ENCODE measurements around the gene PLEKHM1. TPM values are rescaled to one million over a fixed set of nuclear protein-coding genes. Genes with fewer than 3 reads are reported as not detected.
A peak's percentile ranks its signal among the peaks of the same experiment; 100 is the strongest.

PLEKHM1 gene
- polyA plus RNA-seq, 6 donors from 2014 or later = 6.3 to 19.6 (median 16.2) TPM

- H3K4me3 Mint-ChIP-seq = peak overlapping the region in 3 of 8 donors; percentile 45 to 56 (median 50)
- peaks cover 6 to 11% of the 10 kb centered on the region in 2 donors for H3K36me3 Mint-ChIP-seq
- H3K4me1 Mint-ChIP-seq = peaks cover 42 to 54% (median 53%) of the 10 kb centered on the region in 3 donors
- peak overlapping the region in 4 of 6 donors; percentile 76 to 98 (median 88) for H3K27ac Mint-ChIP-seq
- no peak for ATAC-seq (ENCODE audit: low read depth in 2 of 2)
- H3K27me3 Mint-ChIP-seq = no peaks in the 10 kb centered on the region
- no peak for DNase-seq
- H3K9me3 Mint-ChIP-seq = no peaks in the 10 kb centered on the region
Measured at GRCh38 chr17:45405250-45406086, 85.1 kb downstream of the PLEKHM1 start.

- ATAC-seq (ENCODE audit: low read depth in 2 of 2) (no peak), DNase-seq (no peak)
- no peaks in the 10 kb centered on the region for H3K9me3 Mint-ChIP-seq
- H3K4me3 Mint-ChIP-seq = peak overlapping the region in 1 of 8 donors; percentile 15
- H3K36me3 Mint-ChIP-seq = peaks cover 6 to 11% of the 10 kb centered on the region in 2 donors
- peak overlapping the region in 3 of 6 donors; percentile 41 to 73 (median 47) for H3K27ac Mint-ChIP-seq
- peaks cover 37 to 48% (median 47%) of the 10 kb centered on the region in 3 donors for H3K4me1 Mint-ChIP-seq
- no peaks in the 10 kb centered on the region for H3K27me3 Mint-ChIP-seq
Measured at GRCh38 chr17:45404870-45405249, 85.7 kb downstream of the PLEKHM1 start.

- Mint-ChIP-seq H3K27ac (peak overlapping the region in 4 of 6 donors; percentile 32 to 73 (median 47)), H3K4me1 (peaks cover 30 to 40% (median 39%) of the 10 kb centered on the region in 3 donors), H3K27me3 (no peaks in the 10 kb centered on the region), H3K4me3 (peak overlapping the region in 1 of 8 donors; percentile 45), H3K9me3 (no peaks in the 10 kb centered on the region), H3K36me3 (peaks cover 6 to 11% of the 10 kb centered on the region in 2 donors)
- ATAC-seq (ENCODE audit: low read depth in 2 of 2) = no peak
- DNase-seq = no peak
Measured at GRCh38 chr17:45403906-45404490, 86.5 kb downstream of the PLEKHM1 start.

- ATAC-seq (ENCODE audit: low read depth in 2 of 2) = no peak
- H3K4me3 Mint-ChIP-seq = no peak overlapping the region
- peaks cover 19 to 30% (median 28%) of the 10 kb centered on the region in 3 donors for H3K4me1 Mint-ChIP-seq
- H3K27me3 Mint-ChIP-seq = no peaks in the 10 kb centered on the region
- H3K9me3 Mint-ChIP-seq = no peaks in the 10 kb centered on the region
- H3K27ac Mint-ChIP-seq = peak overlapping the region in 2 of 6 donors; percentile 14 to 24
- DNase-seq = no peak
- H3K36me3 Mint-ChIP-seq = peaks cover 6 to 11% of the 10 kb centered on the region in 2 donors
Measured at GRCh38 chr17:45402916-45403315, 87.6 kb downstream of the PLEKHM1 start.

- Mint-ChIP-seq H3K4me3 (no peak overlapping the region), H3K4me1 (peaks cover 5 to 9% (median 7%) of the 10 kb centered on the region in 3 donors), H3K27me3 (no peaks in the 10 kb centered on the region), H3K36me3 (peaks cover 11 to 12% of the 10 kb centered on the region in 2 donors), H3K9me3 (no peaks in the 10 kb centered on the region), H3K27ac (peak overlapping the region in 2 of 6 donors; percentile 37 to 72)
- no peak for DNase-seq
- no peak for ATAC-seq (ENCODE audit: low read depth in 2 of 2)
Measured at GRCh38 chr17:45398800-45399199, 91.7 kb downstream of the PLEKHM1 start.

- H3K4me3 Mint-ChIP-seq = no peak overlapping the region
- H3K27me3 Mint-ChIP-seq = no peaks in the 10 kb centered on the region
- no peak for DNase-seq
- H3K36me3 Mint-ChIP-seq = peaks cover 11 to 12% of the 10 kb centered on the region in 2 donors
- no peak overlapping the region for H3K27ac Mint-ChIP-seq
- no peak for ATAC-seq (ENCODE audit: low read depth in 2 of 2)
- peaks cover 5 to 15% (median 12%) of the 10 kb centered on the region in 3 donors for H3K4me1 Mint-ChIP-seq
- H3K9me3 Mint-ChIP-seq = no peaks in the 10 kb centered on the region
Measured at GRCh38 chr17:45397796-45398195, 92.7 kb downstream of the PLEKHM1 start.

GRCh38 chr17:45396496-45397205, 93.9 kb downstream of the PLEKHM1 start:
- Mint-ChIP-seq H3K36me3 (peaks cover 9 to 11% of the 10 kb centered on the region in 2 donors), H3K27ac (peak overlapping the region in 1 of 6 donors; percentile 59), H3K27me3 (no peaks in the 10 kb centered on the region), H3K4me3 (no peak overlapping the region), H3K4me1 (peaks cover 8 to 15% (median 11%) of the 10 kb centered on the region in 3 donors), H3K9me3 (no peaks in the 10 kb centered on the region)
- no peak for DNase-seq
- ATAC-seq (ENCODE audit: low read depth in 2 of 2) = no peak

- ATAC-seq (ENCODE audit: low read depth in 2 of 2) (no peak), DNase-seq (no peak)
- Mint-ChIP-seq H3K9me3 (no peaks in the 10 kb centered on the region), H3K4me3 (no peak overlapping the region), H3K27me3 (no peaks in the 10 kb centered on the region), H3K4me1 (peaks cover 11 to 21% (median 12%) of the 10 kb centered on the region in 3 donors), H3K36me3 (peaks cover 7 to 11% of the 10 kb centered on the region in 2 donors), H3K27ac (no peak overlapping the region)
Measured at GRCh38 chr17:45395569-45396415, 94.7 kb downstream of the PLEKHM1 start.

- ATAC-seq (ENCODE audit: low read depth in 2 of 2) (peak; percentile 42 to 63), DNase-seq (peak; percentile 34)
- Mint-ChIP-seq H3K27me3 (no peaks in the 10 kb centered on the region), H3K36me3 (peaks cover 6 to 11% of the 10 kb centered on the region in 2 donors), H3K27ac (peak overlapping the region in 2 of 6 donors; percentile 29 to 33), H3K4me1 (peaks cover 11 to 21% (median 12%) of the 10 kb centered on the region in 3 donors), H3K4me3 (peak overlapping the region in 1 of 8 donors; percentile 64), H3K9me3 (no peaks in the 10 kb centered on the region)
Measured at GRCh38 chr17:45394913-45395568, 95.5 kb downstream of the PLEKHM1 start.

GRCh38 chr17:45394564-45394912, 96.0 kb downstream of the PLEKHM1 start:
- Mint-ChIP-seq H3K4me3 (peak overlapping the region in 1 of 8 donors; percentile 71), H3K36me3 (peaks cover 6 to 11% of the 10 kb centered on the region in 2 donors), H3K4me1 (peaks cover 11 to 21% (median 12%) of the 10 kb centered on the region in 3 donors), H3K9me3 (no peaks in the 10 kb centered on the region), H3K27ac (peak overlapping the region in 2 of 6 donors; percentile 29 to 56), H3K27me3 (no peaks in the 10 kb centered on the region)
- DNase-seq (no peak), ATAC-seq (ENCODE audit: low read depth in 2 of 2) (no peak)

GRCh38 chr17:45394091-45394490, 96.4 kb downstream of the PLEKHM1 start:
- Mint-ChIP-seq H3K27me3 (no peaks in the 10 kb centered on the region), H3K36me3 (peaks cover 6 to 11% of the 10 kb centered on the region in 2 donors), H3K4me3 (no peak overlapping the region), H3K4me1 (peaks cover 11 to 21% (median 12%) of the 10 kb centered on the region in 3 donors), H3K27ac (peak overlapping the region in 1 of 6 donors; percentile 44), H3K9me3 (no peaks in the 10 kb centered on the region)
- ATAC-seq (ENCODE audit: low read depth in 2 of 2) = no peak
- no peak for DNase-seq

- Mint-ChIP-seq H3K4me3 (no peak overlapping the region), H3K27me3 (peaks cover 0 to 6% (median 4%) of the 10 kb centered on the region in 3 donors), H3K9me3 (no peaks in the 10 kb centered on the region), H3K36me3 (peaks cover 6 to 11% of the 10 kb centered on the region in 2 donors), H3K27ac (peak overlapping the region in 3 of 6 donors; percentile 51 to 63 (median 54)), H3K4me1 (peaks cover 12 to 24% (median 18%) of the 10 kb centered on the region in 3 donors)
- DNase-seq = no peak
- no peak for ATAC-seq (ENCODE audit: low read depth in 2 of 2)
Measured at GRCh38 chr17:45393411-45393810, 97.1 kb downstream of the PLEKHM1 start.
